Hepatocyte (in vitro differentiated cells): ENCODE data around the gene SATB1. TPM values are rescaled to one million over a fixed set of nuclear protein-coding genes. Genes with fewer than 3 reads are reported as not detected.

Experiments used
- DNase-seq: peaks from one replicate; pipeline ENCODE4 v3.0.0-alpha.2; 2016; ENCODE audit warnings: low spot score
- H2AFZ ChIP-seq: fragments of 200-600 bp; sonication (generic); 2 replicates; pipeline ENCODE4 v1.6.0; 2016; ENCODE audit warnings: antibody characterized with exemption, mild to moderate bottlenecking
- H3K27ac ChIP-seq: fragments of 200-600 bp; sonication (generic); 2 replicates; pipeline ENCODE4 v1.5.1; 2016; ENCODE audit warnings: mild to moderate bottlenecking
- H3K27me3 ChIP-seq: fragments of 200-600 bp; sonication (generic); 2 replicates; pipeline ENCODE4 v1.6.1; 2016
- H3K36me3 ChIP-seq: fragments of 200-600 bp; sonication (generic); replicated peaks from 2 replicates; pipeline ENCODE4 v1.5.1; 2016; ENCODE audit warnings: low read depth; ENCODE audit not compliant: insufficient read depth
- H3K4me1 ChIP-seq: fragments of 200-600 bp; sonication (generic); 2 replicates; pipeline ENCODE4 v1.5.1; 2016; ENCODE audit warnings: mild to moderate bottlenecking, moderate library complexity; ENCODE audit not compliant: insufficient read depth
- H3K4me2 ChIP-seq: fragments of 200-600 bp; sonication (generic); 2 replicates; pipeline ENCODE4 v1.6.0; 2016
- H3K4me3 ChIP-seq: fragments of 200-600 bp; sonication (generic); 2 replicates; pipeline ENCODE4 v1.5.1; 2016; ENCODE audit warnings: mild to moderate bottlenecking
- H3K79me2 ChIP-seq: fragments of 200-600 bp; sonication (generic); 2 replicates; pipeline ENCODE4 v1.6.0; 2017; ENCODE audit warnings: mild to moderate bottlenecking
- H3K9me2 ChIP-seq: fragments of 200-600 bp; sonication (generic); replicated peaks from 2 replicates; pipeline ENCODE4 v1.6.0; 2017; ENCODE audit warnings: mild to moderate bottlenecking; ENCODE audit not compliant: insufficient read depth
- H3K9me3 ChIP-seq: fragments of 200-600 bp; sonication (generic); 2 replicates; pipeline ENCODE4 v1.5.1; 2016; ENCODE audit warnings: low read depth, mild to moderate bottlenecking
- H4K20me1 ChIP-seq: fragments of 200-600 bp; sonication (generic); 2 replicates; pipeline ENCODE4 v1.6.0; 2016; ENCODE audit warnings: mild to moderate bottlenecking; ENCODE audit not compliant: insufficient read depth, poor library complexity, severe bottlenecking
- EZH2 ChIP-seq: fragments of 200-600 bp; sonication (generic); IDR thresholded peaks from 2 replicates; pipeline ENCODE4 v1.6.1; 2016; ENCODE audit warnings: antibody characterized with exemption, mild to moderate bottlenecking, borderline replicate concordance
- EZH2phosphoT487 ChIP-seq: fragments of 200-600 bp; sonication (generic); IDR thresholded peaks from one replicate; pipeline ENCODE4 v1.6.1; 2018; ENCODE audit warnings: antibody characterized with exemption, mild to moderate bottlenecking, low read depth, moderate library complexity; ENCODE audit not compliant: unreplicated experiment, severe bottlenecking
- WGBS: methylation state at CpG from one replicate; pipeline ENCODE4 v1.1.6; 2016; ENCODE audit warnings: low lambda C conversion rate; ENCODE audit errors: missing lambda C conversion rate; 5-methylcytosine and 5-hydroxymethylcytosine counted together
- polyA plus RNA-seq: library from polyadenylated mRNA; unstranded; fragments of >200 nt; fragmentation: Nextera tagmentation; extraction: Ambion mirVana; gene quantifications from 2 replicates; pipeline ENCODE4 v1.2.1, GENCODE V29; 2016
- total RNA-seq: library from RNA; depleted of rRNA; stranded (reverse); fragments of >200 nt; gene quantifications from 2 replicates; pipeline ENCODE4 v1.2.3, GENCODE V29; 2014
- TF ChIP-seq, protein P1 (sequence below): fragments of 200-600 bp; sonication (generic); IDR thresholded peaks from 2 replicates; pipeline ENCODE4 v1.5.1; 2016; ENCODE audit warnings: antibody characterized with exemption, mild to moderate bottlenecking; ENCODE audit not compliant: poor library complexity

The SATB1 gene
- total and polyA plus RNA-seq, 2 experiments from 2014 or later: 10.0 to 30.7 TPM

DNA sequence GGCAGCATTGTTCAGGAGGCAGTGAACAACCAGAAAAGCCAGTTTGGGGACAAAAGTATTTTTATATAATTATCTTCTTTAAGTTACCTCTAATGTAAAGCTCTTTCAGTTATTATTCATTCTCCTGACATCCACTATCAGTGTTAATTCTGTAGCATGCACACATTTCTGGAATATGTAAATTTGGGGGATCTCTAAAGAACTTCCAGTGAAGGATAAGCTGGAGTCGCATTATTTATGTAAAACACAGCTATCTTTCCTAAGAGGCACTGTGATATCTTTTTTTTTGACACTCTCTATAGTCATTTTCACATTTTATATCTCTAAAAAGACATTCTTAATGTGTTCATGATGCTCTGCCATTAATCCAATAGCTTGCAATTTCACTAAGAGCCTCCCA lies 26.7 kb downstream of the SATB1 start:
- no peaks in the 10 kb centered on the region for H3K79me2 ChIP-seq
- H3K4me1 ChIP-seq: no peaks in the 10 kb centered on the region
- 94% methylated on average over 1 of the region's 1 CpG for WGBS
- no peak overlapping the region for H3K4me3 ChIP-seq
- no peak for DNase-seq
- no peaks in the 10 kb centered on the region for H3K9me2 ChIP-seq
- no peak overlapping the region for H3K4me2 ChIP-seq
- no peak overlapping the region for H3K27ac ChIP-seq
- no peaks in the 10 kb centered on the region for H4K20me1 ChIP-seq
- TF ChIP-seq EZH2phosphoT487: no peak
- TF ChIP-seq, protein P1, sequence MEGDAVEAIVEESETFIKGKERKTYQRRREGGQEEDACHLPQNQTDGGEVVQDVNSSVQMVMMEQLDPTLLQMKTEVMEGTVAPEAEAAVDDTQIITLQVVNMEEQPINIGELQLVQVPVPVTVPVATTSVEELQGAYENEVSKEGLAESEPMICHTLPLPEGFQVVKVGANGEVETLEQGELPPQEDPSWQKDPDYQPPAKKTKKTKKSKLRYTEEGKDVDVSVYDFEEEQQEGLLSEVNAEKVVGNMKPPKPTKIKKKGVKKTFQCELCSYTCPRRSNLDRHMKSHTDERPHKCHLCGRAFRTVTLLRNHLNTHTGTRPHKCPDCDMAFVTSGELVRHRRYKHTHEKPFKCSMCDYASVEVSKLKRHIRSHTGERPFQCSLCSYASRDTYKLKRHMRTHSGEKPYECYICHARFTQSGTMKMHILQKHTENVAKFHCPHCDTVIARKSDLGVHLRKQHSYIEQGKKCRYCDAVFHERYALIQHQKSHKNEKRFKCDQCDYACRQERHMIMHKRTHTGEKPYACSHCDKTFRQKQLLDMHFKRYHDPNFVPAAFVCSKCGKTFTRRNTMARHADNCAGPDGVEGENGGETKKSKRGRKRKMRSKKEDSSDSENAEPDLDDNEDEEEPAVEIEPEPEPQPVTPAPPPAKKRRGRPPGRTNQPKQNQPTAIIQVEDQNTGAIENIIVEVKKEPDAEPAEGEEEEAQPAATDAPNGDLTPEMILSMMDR: no peak
- no peaks in the 10 kb centered on the region for H3K27me3 ChIP-seq
- no peaks in the 10 kb centered on the region for H3K36me3 ChIP-seq
- H3K9me3 ChIP-seq: no peaks in the 10 kb centered on the region
- no peak overlapping the region for H2AFZ ChIP-seq

DNA sequence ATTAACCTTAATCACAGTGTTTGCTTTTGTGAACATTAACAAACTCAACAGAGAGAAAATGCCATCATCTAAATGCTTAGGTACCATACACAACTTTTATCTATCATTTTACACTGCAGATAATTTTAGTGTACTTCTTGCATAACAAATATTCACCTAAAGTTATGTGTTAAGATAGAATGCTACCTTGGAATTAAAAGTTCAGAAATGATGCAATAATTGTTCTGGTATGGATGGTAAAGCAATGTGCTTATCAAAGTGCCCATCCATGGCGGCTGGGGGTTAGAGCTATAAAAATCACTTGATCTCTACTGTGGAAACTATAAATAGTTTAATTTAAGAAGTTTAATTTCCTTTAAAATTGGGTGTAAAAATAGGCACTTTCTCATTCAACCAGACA lies 28.7 kb downstream of the SATB1 start:
- Histone ChIP-seq H3K4me1 (no peaks in the 10 kb centered on the region), H2AFZ (no peak overlapping the region), H3K27ac (no peak overlapping the region), H4K20me1 (no peaks in the 10 kb centered on the region), H3K4me2 (no peak overlapping the region), H3K27me3 (no peaks in the 10 kb centered on the region), H3K79me2 (no peaks in the 10 kb centered on the region), H3K9me3 (no peaks in the 10 kb centered on the region), H3K4me3 (no peak overlapping the region), H3K9me2 (no peaks in the 10 kb centered on the region), H3K36me3 (no peaks in the 10 kb centered on the region)
- TF ChIP-seq EZH2phosphoT487 (no peak), EZH2 (no peak)
- TF ChIP-seq, protein P1: no peak
- DNase-seq: no peak
- 0% methylated on average over 1 of the region's 1 CpG for WGBS

DNA sequence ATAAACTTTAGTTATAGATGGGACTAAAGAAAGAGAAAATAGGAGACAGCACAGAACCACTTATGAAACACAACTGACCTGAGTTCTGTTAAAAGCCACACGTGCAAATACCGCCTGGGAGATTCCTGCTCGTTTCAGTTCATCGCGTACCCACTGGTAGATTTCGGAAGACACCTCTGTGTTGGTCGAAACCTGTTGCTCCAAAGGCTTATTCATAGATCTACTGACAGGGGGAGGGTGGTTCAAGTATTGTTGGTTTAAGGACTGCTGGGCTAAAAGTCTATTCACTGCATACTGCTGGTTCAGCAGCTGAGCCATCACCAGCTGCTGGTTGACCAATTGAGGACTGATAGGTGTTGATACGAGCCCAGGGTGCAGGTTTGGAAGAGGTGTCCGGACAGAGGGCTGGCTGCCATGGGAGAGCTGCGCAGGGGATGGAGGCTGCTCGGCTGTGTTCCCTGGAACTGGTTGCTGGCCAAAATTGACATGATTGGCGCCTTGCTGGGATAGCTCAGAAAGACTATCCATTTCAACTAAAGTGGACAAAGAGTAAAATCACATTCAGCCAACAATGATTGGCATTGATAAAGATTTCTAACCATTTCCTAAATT lies 30.6 kb downstream of the SATB1 start:
- Histone ChIP-seq H2AFZ (no peak overlapping the region), H3K4me3 (no peak overlapping the region), H3K4me1 (no peaks in the 10 kb centered on the region), H3K79me2 (no peaks in the 10 kb centered on the region), H3K9me2 (no peaks in the 10 kb centered on the region), H4K20me1 (no peaks in the 10 kb centered on the region), H3K27me3 (no peaks in the 10 kb centered on the region), H3K4me2 (no peak overlapping the region), H3K36me3 (no peaks in the 10 kb centered on the region), H3K27ac (no peak overlapping the region), H3K9me3 (no peaks in the 10 kb centered on the region)
- WGBS: 95% methylated on average over 12 of the region's 12 CpGs
- no peak for DNase-seq
- TF ChIP-seq EZH2phosphoT487: no peak
- no peak for TF ChIP-seq EZH2
- TF ChIP-seq, protein P1: no peak

DNA sequence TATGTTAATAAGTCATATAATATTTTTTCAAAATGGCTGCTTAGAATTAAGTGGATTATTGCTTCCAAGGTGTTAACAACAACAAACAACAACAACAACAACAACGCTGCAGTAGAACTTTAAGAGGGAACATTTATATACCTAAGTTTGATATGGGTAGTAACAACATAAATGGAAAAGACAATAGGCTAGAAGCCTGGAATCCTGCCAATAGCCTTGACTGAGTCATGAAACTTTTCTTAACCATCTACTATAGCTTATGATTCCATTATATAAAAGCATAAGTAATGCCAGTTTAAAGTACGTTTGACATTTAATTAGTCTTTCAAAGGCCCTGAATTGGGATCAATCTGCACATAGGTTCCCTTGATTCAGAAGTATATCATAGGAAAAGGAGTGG lies 31.2 kb downstream of the SATB1 start:
- no peak overlapping the region for H3K4me3 ChIP-seq
- H3K79me2 ChIP-seq: no peaks in the 10 kb centered on the region
- no peaks in the 10 kb centered on the region for H3K27me3 ChIP-seq
- H3K9me2 ChIP-seq: no peaks in the 10 kb centered on the region
- H3K4me2 ChIP-seq: no peak overlapping the region
- DNase-seq: no peak
- H3K4me1 ChIP-seq: no peaks in the 10 kb centered on the region
- H3K36me3 ChIP-seq: no peaks in the 10 kb centered on the region
- H4K20me1 ChIP-seq: no peaks in the 10 kb centered on the region
- WGBS: 73% methylated on average over 2 of the region's 2 CpGs
- no peak overlapping the region for H2AFZ ChIP-seq
- no peak overlapping the region for H3K27ac ChIP-seq
- TF ChIP-seq EZH2phosphoT487 (no peak), EZH2 (no peak)
- TF ChIP-seq, protein P1: no peak
- H3K9me3 ChIP-seq: no peaks in the 10 kb centered on the region
